GM18526 (cell line): ENCODE measurements around the gene WNK1.

Experiments
- POLR2A ChIP-seq: IDR thresholded peaks from 3 replicates; pipeline ENCODE4 v1.6.1; 2011; ENCODE audit not compliant: insufficient read length; ENCODE audit errors: extremely low read depth

WNK1 gene

GRCh38 chr12:828726-829395 lies 76.5 kb downstream of the WNK1 start:
- TF ChIP-seq POLR2A, result no peak

- TF ChIP-seq POLR2A, result no peak
Measured at GRCh38 chr12:830111-830867, 77.9 kb downstream of the WNK1 start.

- no peak for TF ChIP-seq POLR2A
Measured at GRCh38 chr12:835754-836518, 83.6 kb downstream of the WNK1 start.

- TF ChIP-seq POLR2A, result no peak
Measured at GRCh38 chr12:836952-837351, 84.6 kb downstream of the WNK1 start.

- no peak for TF ChIP-seq POLR2A
Measured at GRCh38 chr12:837548-837947, 85.2 kb downstream of the WNK1 start.

GRCh38 chr12:843609-844008 lies 91.2 kb downstream of the WNK1 start:
- TF ChIP-seq POLR2A, result no peak

GRCh38 chr12:846421-846820 lies 94.0 kb downstream of the WNK1 start:
- TF ChIP-seq POLR2A, result no peak

GRCh38 chr12:848173-848865 lies 95.9 kb downstream of the WNK1 start:
- no peak for TF ChIP-seq POLR2A

GRCh38 chr12:848882-849527 lies 96.6 kb downstream of the WNK1 start:
- TF ChIP-seq POLR2A, result no peak

GRCh38 chr12:851343-851742 lies 99.0 kb downstream of the WNK1 start:
- TF ChIP-seq POLR2A, result no peak

- TF ChIP-seq POLR2A, result no peak
Measured at GRCh38 chr12:851913-852312, 99.5 kb downstream of the WNK1 start.

- TF ChIP-seq POLR2A, result no peak
Measured at GRCh38 chr12:852864-853263, 100.5 kb downstream of the WNK1 start.

- no peak for TF ChIP-seq POLR2A
Measured at GRCh38 chr12:857611-858010, 105.2 kb downstream of the WNK1 start.

GRCh38 chr12:862303-862911 lies 110.0 kb downstream of the WNK1 start:
- TF ChIP-seq POLR2A, result no peak
